IPS-18a (cell line): Measurements from ENCODE around the gene BAHD1.

ENCODE experiments used
- H3K27ac ChIP-seq: one replicate; pipeline ENCODE4 v1.5.1; 2013; ENCODE audit warnings: low read length
- H3K27me3 ChIP-seq: one replicate; pipeline ENCODE4 v1.6.1; 2013; ENCODE audit warnings: mild to moderate bottlenecking, low read length; ENCODE audit not compliant: control insufficient read depth, insufficient read depth
- H3K36me3 ChIP-seq: one replicate; pipeline ENCODE4 v1.6.1; 2013; ENCODE audit warnings: low read depth, low read length; ENCODE audit not compliant: control insufficient read depth
- H3K4me1 ChIP-seq: one replicate; pipeline ENCODE4 v1.6.1; 2013; ENCODE audit warnings: low read depth, low read length; ENCODE audit not compliant: control insufficient read depth
- H3K4me3 ChIP-seq: one replicate; pipeline ENCODE4 v1.5.1; 2013; ENCODE audit warnings: low read length
- H3K9ac ChIP-seq: one replicate; pipeline ENCODE4 v1.6.1; 2013; ENCODE audit warnings: mild to moderate bottlenecking, low read length, moderate library complexity
- H3K9me3 ChIP-seq: one replicate; pipeline ENCODE4 v1.6.1; 2013; ENCODE audit warnings: low read depth, low read length; ENCODE audit not compliant: control insufficient read depth

The BAHD1 gene

DNA sequence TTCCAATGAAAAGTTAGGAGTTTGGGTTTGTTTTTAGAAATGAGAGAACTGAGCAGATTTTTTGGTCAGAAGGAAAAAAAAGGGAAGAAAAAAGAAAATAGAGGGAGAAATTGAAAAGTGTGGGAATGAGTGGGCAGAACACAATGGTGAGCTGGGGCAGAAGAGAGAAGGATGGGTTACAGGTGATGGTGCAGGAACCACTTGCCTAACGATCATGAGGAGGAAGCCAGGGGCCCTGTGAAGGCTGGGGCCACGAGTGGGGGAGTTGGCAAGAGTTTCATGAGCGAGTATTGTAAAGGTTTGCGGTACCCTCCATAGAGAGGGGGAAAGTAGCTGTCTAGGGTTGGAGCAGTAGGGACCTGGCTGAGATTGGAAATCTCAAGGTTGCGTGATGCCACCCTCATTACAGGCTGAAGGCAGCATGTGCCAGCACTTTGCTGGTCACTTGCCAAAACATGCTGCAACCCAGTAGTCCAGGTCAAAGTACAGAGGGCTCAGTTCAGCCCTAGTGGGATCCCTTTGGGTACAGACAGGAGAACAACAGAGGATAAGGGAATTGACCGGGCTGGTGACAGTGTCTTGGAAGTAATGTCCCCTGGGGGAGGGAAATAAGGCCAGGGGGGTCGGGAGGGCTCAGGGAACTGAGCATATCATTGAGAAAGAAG, 28.5 kb upstream of the BAHD1 start:
- no peaks in the 10 kb centered on the region for H3K9me3 ChIP-seq
- H3K36me3 ChIP-seq, result peaks cover 79% of the 10 kb centered on the region
- no peaks in the 10 kb centered on the region for H3K4me1 ChIP-seq
- H3K27ac ChIP-seq, result no peak overlapping the region
- H3K27me3 ChIP-seq, result no peaks in the 10 kb centered on the region
- no peak overlapping the region for H3K9ac ChIP-seq
- no peak overlapping the region for H3K4me3 ChIP-seq

DNA sequence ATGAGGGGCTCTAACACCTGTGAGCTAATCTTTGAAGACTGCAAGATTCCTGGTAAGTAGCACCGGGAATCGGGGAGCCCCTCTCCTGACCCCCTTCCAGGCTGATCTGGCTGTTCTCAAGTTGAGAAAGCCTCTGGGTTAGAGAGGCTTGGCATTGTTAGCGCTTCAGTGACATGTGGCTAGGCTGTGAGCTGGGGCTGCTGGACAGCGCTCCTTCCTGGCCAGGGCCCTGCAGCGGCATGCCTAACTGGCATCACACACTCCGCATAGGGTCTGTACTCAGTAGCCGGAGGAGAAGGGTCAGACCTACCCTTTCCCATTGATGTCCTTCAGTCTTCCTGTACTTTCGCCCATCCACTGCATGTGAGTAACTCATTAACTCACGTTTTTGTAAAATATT, 27.7 kb upstream of the BAHD1 start:
- Histone ChIP-seq H3K4me3 (no peak overlapping the region), H3K9me3 (no peaks in the 10 kb centered on the region), H3K9ac (no peak overlapping the region), H3K27ac (no peak overlapping the region), H3K27me3 (no peaks in the 10 kb centered on the region), H3K4me1 (no peaks in the 10 kb centered on the region), H3K36me3 (peaks cover 75% of the 10 kb centered on the region)

DNA sequence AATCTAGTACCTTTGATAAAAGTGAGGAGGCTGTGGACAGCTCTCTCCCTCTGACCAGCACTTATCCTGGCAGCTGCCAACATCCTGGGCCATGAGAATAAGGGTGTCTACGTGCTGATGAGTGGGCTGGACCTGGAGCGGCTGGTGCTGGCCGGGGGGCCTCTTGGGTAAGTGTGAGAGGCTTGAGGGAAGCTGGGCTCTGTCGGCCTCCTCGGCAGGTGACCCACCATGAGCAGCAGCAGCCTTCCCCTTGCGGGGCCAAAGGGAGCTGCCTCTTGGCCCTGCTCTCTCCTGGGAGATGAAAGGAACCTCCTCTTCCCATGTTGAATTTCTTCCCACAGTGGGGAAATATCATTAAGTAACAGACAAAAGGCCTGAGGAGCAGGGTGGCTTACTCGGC, 25.9 kb upstream of the BAHD1 start:
- Histone ChIP-seq H3K36me3 (peaks cover 71% of the 10 kb centered on the region), H3K27me3 (no peaks in the 10 kb centered on the region), H3K4me3 (no peak overlapping the region), H3K4me1 (no peaks in the 10 kb centered on the region), H3K27ac (no peak overlapping the region), H3K9me3 (no peaks in the 10 kb centered on the region), H3K9ac (no peak overlapping the region)

DNA sequence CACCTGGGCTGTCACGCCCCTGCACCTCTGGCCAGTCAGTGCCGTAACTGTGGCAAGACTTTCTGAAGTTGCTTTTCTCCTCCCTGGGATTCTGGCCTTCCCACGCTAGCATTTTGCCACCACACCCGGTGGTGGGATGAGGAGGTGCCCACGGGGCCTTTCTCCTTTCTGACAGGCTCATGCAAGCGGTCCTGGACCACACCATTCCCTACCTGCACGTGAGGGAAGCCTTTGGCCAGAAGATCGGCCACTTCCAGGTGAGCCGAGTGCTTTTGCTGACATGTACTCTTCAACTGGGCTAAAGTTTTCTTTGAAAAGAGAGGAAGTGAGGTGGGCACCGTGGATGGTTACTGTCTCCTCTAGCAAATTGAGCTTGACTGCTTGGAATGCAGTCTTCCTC, 25.5 kb upstream of the BAHD1 start:
- H3K4me3 ChIP-seq, result no peak overlapping the region
- H3K36me3 ChIP-seq, result peaks cover 69% of the 10 kb centered on the region
- no peak overlapping the region for H3K9ac ChIP-seq
- no peak overlapping the region for H3K27ac ChIP-seq
- no peaks in the 10 kb centered on the region for H3K4me1 ChIP-seq
- H3K27me3 ChIP-seq, result no peaks in the 10 kb centered on the region
- H3K9me3 ChIP-seq, result no peaks in the 10 kb centered on the region

DNA sequence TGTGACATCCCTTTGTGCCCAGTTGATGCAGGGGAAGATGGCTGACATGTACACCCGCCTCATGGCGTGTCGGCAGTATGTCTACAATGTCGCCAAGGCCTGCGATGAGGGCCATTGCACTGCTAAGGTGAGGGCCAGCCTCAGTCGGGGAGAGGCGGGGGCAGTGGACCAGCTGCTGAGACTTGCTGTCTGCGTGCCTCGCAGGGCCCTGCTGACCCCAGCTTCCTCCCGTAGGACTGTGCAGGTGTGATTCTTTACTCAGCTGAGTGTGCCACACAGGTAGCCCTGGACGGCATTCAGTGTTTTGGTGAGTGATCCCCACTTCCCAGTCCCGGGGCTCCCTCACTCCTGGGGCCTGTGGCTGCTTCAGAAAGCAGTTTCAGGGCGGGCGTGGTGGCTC, 24.7 kb upstream of the BAHD1 start:
- peaks cover under 1% of the 10 kb centered on the region for H3K27me3 ChIP-seq
- no peak overlapping the region for H3K4me3 ChIP-seq
- no peaks in the 10 kb centered on the region for H3K9me3 ChIP-seq
- no peaks in the 10 kb centered on the region for H3K4me1 ChIP-seq
- no peak overlapping the region for H3K27ac ChIP-seq
- H3K9ac ChIP-seq, result no peak overlapping the region
- H3K36me3 ChIP-seq, result peaks cover 61% of the 10 kb centered on the region

DNA sequence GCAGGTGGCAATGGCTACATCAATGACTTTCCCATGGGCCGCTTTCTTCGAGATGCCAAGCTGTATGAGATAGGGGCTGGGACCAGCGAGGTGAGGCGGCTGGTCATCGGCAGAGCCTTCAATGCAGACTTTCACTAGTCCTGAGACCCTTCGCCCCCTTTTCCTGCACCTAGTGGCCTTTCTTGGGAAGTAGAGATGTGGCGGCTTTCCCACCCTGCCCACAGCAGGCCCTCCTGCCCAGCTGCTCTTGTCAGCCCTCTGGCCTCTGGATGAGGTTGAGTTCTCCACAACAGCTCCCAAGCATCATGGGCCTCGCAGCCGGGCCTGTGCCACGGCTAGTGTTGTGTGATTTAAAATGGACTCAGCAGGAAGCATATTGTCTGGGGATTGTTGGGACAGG, 22.6 kb upstream of the BAHD1 start:
- no peak overlapping the region for H3K4me3 ChIP-seq
- H3K36me3 ChIP-seq, result peaks cover 44% of the 10 kb centered on the region
- peaks cover 8% of the 10 kb centered on the region for H3K27me3 ChIP-seq
- H3K9me3 ChIP-seq, result no peaks in the 10 kb centered on the region
- no peak overlapping the region for H3K9ac ChIP-seq
- H3K27ac ChIP-seq, result no peak overlapping the region
- H3K4me1 ChIP-seq, result peaks cover 6% of the 10 kb centered on the region

DNA sequence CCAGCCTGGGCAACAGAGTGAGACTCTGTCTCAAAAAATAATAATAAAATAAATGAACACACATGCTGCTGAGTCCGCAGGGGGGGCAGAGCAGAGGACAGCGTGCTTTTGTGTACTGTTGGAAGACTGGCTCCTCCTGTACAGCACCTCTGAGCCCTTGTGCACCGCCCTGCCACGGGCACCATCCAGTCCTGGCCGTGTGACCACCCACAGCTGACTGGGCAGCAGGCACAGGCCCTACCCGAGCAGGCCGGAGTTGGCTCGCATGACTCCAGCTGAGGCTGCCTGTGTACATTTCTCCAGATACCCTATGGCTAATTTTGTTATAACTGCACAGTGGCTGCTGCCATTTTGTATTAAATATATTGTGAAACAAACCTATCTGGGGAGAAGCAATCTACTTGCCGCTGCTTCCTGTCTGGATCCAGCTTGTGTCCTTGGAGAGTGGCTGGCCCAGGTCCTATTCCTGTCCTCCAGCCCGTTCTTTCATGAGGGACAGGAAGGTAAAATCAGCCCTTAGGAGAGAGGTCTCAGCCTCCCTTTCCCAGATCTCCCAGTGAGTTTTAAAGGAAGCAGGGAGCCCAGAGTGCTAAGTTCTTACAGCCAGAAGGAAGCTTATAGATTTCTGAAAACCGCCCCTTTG, 20.6 kb upstream of the BAHD1 start:
- peaks cover 25% of the 10 kb centered on the region for H3K36me3 ChIP-seq
- no peak overlapping the region for H3K4me3 ChIP-seq
- no peaks in the 10 kb centered on the region for H3K9me3 ChIP-seq
- H3K27me3 ChIP-seq, result peaks cover 8% of the 10 kb centered on the region
- H3K9ac ChIP-seq, result no peak overlapping the region
- H3K4me1 ChIP-seq, result peaks cover 6% of the 10 kb centered on the region
- no peak overlapping the region for H3K27ac ChIP-seq

DNA sequence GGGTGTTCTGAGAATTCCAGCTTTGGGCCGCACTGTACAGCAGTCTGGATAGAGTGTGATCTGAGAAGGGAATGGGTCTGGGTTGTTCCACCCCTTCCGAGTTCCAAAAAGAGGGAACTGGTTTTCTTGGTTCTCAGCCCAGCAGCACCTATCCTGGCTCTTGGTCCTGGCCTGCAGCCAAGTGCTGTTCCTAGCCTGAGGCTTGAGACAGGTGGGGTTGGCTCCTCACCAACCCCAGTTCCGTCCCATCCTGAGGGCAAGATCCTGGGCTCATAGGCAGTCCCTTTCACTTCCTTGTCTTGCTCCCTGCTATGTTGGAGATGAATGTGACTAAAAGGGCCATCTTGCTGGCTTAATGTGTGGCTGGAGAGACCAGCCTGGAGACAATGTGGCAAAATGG, 20.0 kb upstream of the BAHD1 start:
- H3K9me3 ChIP-seq, result no peaks in the 10 kb centered on the region
- peaks cover 8% of the 10 kb centered on the region for H3K27me3 ChIP-seq
- no peak overlapping the region for H3K27ac ChIP-seq
- no peak overlapping the region for H3K4me3 ChIP-seq
- H3K36me3 ChIP-seq, result peaks cover 19% of the 10 kb centered on the region
- H3K9ac ChIP-seq, result no peak overlapping the region
- peaks cover 6% of the 10 kb centered on the region for H3K4me1 ChIP-seq

DNA sequence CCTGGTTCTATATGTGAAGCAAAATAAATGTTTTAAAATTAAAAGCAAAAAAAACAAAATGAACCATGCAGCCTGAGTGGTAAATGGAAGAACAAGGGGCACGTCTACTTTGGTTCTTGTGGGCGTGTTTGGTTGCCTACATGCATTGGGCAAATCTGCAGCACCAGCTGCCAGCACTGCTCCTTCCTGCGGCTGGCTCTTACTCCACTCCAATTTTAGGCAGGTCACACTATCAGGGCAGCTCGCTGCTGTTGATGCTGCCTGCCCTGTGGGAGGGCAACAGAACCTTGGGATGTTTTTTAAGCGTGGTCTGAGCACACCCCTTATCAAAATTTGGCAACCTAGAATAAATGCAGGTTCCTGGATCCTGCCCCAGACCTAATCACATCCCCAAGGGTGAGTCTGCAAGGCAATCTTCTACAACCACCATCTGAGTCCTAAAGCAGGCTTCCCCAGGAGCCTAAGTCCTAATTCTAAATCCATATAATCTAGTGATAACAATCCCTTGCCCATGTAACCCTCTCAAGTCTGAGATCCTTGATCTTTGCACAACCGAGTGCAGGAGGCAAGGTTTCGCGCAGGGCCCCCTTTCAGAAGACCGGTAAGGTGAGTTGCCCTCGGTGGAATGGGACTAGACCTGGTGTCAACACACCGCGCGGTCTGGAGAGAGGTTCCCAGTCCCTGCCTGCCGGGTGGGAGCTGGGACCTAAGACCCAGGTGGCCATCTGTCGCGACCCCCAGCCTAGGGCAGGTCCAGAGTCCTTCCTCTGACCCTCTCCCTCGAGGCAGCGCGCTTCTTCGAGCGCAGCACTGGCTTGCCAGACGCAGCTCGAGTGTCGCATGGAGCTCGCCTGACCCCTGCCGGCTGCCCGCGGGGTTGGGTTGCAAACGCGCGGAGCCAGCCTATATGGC, 19.3 kb upstream of the BAHD1 start:
- H3K4me3 ChIP-seq, result no peak overlapping the region
- no peak overlapping the region for H3K9ac ChIP-seq
- peaks cover 6% of the 10 kb centered on the region for H3K4me1 ChIP-seq
- peaks cover 8% of the 10 kb centered on the region for H3K27me3 ChIP-seq
- peaks cover 12% of the 10 kb centered on the region for H3K36me3 ChIP-seq
- H3K9me3 ChIP-seq, result no peaks in the 10 kb centered on the region
- H3K27ac ChIP-seq, result no peak overlapping the region

DNA sequence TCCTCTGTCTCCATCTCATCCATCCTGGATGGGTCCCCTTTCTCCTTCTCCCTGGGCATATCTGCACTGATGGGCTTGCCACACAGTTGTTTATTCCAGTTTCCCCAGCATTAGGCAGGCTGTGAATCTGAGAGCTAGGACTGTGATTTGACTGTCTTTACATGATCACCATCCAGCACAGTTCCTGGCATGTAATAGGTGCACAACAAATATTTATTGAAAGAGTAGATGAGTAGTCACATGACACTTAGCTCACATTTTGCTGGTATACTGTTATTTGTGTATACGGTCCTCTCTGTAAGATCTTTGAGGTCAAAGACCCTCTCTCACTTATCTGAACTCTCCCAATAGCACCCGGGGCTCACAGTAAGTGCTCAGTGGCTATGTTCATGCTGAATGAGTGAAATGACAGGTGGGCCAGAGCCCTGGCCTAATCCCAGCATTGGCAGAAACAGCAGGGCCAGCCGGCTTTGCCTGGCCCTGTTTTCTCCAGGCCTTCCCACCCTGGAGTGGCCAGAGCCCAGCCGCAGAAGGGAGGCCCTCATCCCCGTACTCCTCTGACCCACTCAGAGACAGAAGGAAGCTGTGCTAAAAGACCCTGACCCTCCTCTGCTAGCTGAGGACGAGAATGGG, 16.2 kb upstream of the BAHD1 start:
- no peaks in the 10 kb centered on the region for H3K36me3 ChIP-seq
- no peaks in the 10 kb centered on the region for H3K9me3 ChIP-seq
- H3K4me1 ChIP-seq, result peaks cover 13% of the 10 kb centered on the region
- peaks cover 8% of the 10 kb centered on the region for H3K27me3 ChIP-seq
- no peak overlapping the region for H3K27ac ChIP-seq
- no peak overlapping the region for H3K4me3 ChIP-seq
- H3K9ac ChIP-seq, result no peak overlapping the region

DNA sequence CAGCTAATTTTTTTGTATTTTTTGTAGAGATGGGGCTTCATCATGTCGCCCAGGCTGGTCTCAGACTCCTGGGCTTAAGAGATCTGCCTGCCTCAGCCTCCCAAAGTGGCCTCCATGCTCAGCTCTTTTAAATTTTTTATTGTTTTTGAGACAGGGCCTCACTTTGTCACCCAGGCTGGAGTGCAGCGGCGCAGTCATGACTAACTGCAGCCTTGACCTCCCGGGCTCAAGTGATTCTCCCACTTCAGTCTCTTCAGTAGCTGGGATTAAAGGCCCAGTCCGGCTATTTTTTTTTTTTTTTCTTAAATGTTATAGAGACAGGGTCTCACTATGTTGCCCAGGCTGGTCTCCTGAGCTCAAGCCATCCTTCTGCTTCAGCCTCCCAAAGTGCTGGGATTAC, 15.1 kb upstream of the BAHD1 start:
- H3K9me3 ChIP-seq, result no peaks in the 10 kb centered on the region
- no peaks in the 10 kb centered on the region for H3K36me3 ChIP-seq
- H3K9ac ChIP-seq, result no peak overlapping the region
- peaks cover 8% of the 10 kb centered on the region for H3K27me3 ChIP-seq
- no peak overlapping the region for H3K27ac ChIP-seq
- H3K4me3 ChIP-seq, result no peak overlapping the region
- peaks cover 19% of the 10 kb centered on the region for H3K4me1 ChIP-seq
